Activated T-cell treated with anti-CD3 and anti-CD28 coated beads, Interleukin-2, amount 50 U/mL, for 24 hours (primary cell): ENCODE results near the gene LPAR3.
A peak's percentile ranks its signal among the peaks of the same experiment; 100 is the strongest.

Source experiments
- DNase-seq: peaks from one replicate; pipeline ENCODE4 v3.0.0-alpha.2; 2020
- H3K27ac Mint-ChIP-seq: 2 replicates; pipeline ENCODE4 v1.8.0; 2020; ENCODE audit warnings: mild to moderate bottlenecking, mixed read lengths
- H3K27me3 Mint-ChIP-seq: 2 replicates; pipeline ENCODE4 v1.8.0; 2020; ENCODE audit warnings: mixed read lengths
- H3K36me3 Mint-ChIP-seq: 2 replicates; pipeline ENCODE4 v1.8.0; 2020; ENCODE audit warnings: low read depth, mixed read lengths
- H3K4me1 Mint-ChIP-seq: 2 replicates; pipeline ENCODE4 v1.8.0; 2020; ENCODE audit warnings: low read depth, mixed read lengths
- H3K4me3 Mint-ChIP-seq: 2 replicates; pipeline ENCODE4 v1.8.0; 2020; ENCODE audit warnings: mild to moderate bottlenecking, moderate library complexity, mixed read lengths
- H3K9me3 Mint-ChIP-seq: 2 replicates; pipeline ENCODE4 v1.8.0; 2020; ENCODE audit warnings: mixed read lengths

The LPAR3 gene

GRCh38 chr1:84773195-84773594 is 119.8 kb downstream of the LPAR3 start:
- Mint-ChIP-seq H3K27ac (no peak overlapping the region), H3K4me1 (no peaks in the 10 kb centered on the region), H3K4me3 (no peak overlapping the region), H3K27me3 (peaks cover 14% of the 10 kb centered on the region), H3K9me3 (no peaks in the 10 kb centered on the region), H3K36me3 (no peaks in the 10 kb centered on the region)
- DNase-seq, result no peak

GRCh38 chr1:84772428-84772943 is 120.5 kb downstream of the LPAR3 start:
- H3K27me3 Mint-ChIP-seq, result peaks cover 14% of the 10 kb centered on the region
- no peaks in the 10 kb centered on the region for H3K4me1 Mint-ChIP-seq
- no peaks in the 10 kb centered on the region for H3K36me3 Mint-ChIP-seq
- no peaks in the 10 kb centered on the region for H3K9me3 Mint-ChIP-seq
- no peak overlapping the region for H3K4me3 Mint-ChIP-seq
- peak; percentile 84 for DNase-seq
- H3K27ac Mint-ChIP-seq, result no peak overlapping the region

- Mint-ChIP-seq H3K4me3 (no peak overlapping the region), H3K27me3 (peaks cover 14% of the 10 kb centered on the region), H3K36me3 (no peaks in the 10 kb centered on the region), H3K9me3 (no peaks in the 10 kb centered on the region), H3K4me1 (no peaks in the 10 kb centered on the region), H3K27ac (no peak overlapping the region)
- no peak for DNase-seq
Measured at GRCh38 chr1:84771895-84772294, 121.1 kb downstream of the LPAR3 start.

GRCh38 chr1:84770481-84770880 is 122.5 kb downstream of the LPAR3 start:
- H3K27ac Mint-ChIP-seq, result no peak overlapping the region
- no peaks in the 10 kb centered on the region for H3K36me3 Mint-ChIP-seq
- peaks cover 17% of the 10 kb centered on the region for H3K27me3 Mint-ChIP-seq
- no peak for DNase-seq
- H3K4me1 Mint-ChIP-seq, result no peaks in the 10 kb centered on the region
- no peaks in the 10 kb centered on the region for H3K9me3 Mint-ChIP-seq
- no peak overlapping the region for H3K4me3 Mint-ChIP-seq

- Mint-ChIP-seq H3K9me3 (no peaks in the 10 kb centered on the region), H3K4me3 (no peak overlapping the region), H3K27ac (no peak overlapping the region), H3K27me3 (peaks cover 23% of the 10 kb centered on the region), H3K36me3 (no peaks in the 10 kb centered on the region), H3K4me1 (no peaks in the 10 kb centered on the region)
- no peak for DNase-seq
Measured at GRCh38 chr1:84769636-84770035, 123.4 kb downstream of the LPAR3 start.

GRCh38 chr1:84768634-84769033 is 124.4 kb downstream of the LPAR3 start:
- DNase-seq, result no peak
- Mint-ChIP-seq H3K4me3 (no peak overlapping the region), H3K9me3 (no peaks in the 10 kb centered on the region), H3K4me1 (no peaks in the 10 kb centered on the region), H3K27ac (no peak overlapping the region), H3K36me3 (no peaks in the 10 kb centered on the region), H3K27me3 (peaks cover 29% of the 10 kb centered on the region)

- Mint-ChIP-seq H3K27ac (no peak overlapping the region), H3K9me3 (no peaks in the 10 kb centered on the region), H3K4me3 (no peak overlapping the region), H3K27me3 (peaks cover 30% of the 10 kb centered on the region), H3K36me3 (no peaks in the 10 kb centered on the region), H3K4me1 (peaks cover 4% of the 10 kb centered on the region)
- no peak for DNase-seq
Measured at GRCh38 chr1:84763912-84764680, 128.9 kb downstream of the LPAR3 start.

GRCh38 chr1:84762664-84763063 is 130.3 kb downstream of the LPAR3 start:
- Mint-ChIP-seq H3K4me1 (peaks cover 12% of the 10 kb centered on the region), H3K36me3 (no peaks in the 10 kb centered on the region)

More at GRCh38 chr1:84762664-84763063, 130.3 kb downstream of the LPAR3 start:
- DNase-seq, result no peak
- Mint-ChIP-seq H3K27ac (no peak overlapping the region), H3K27me3 (peaks cover 29% of the 10 kb centered on the region), H3K9me3 (no peaks in the 10 kb centered on the region), H3K4me3 (no peak overlapping the region)
